Choroid plexus epithelial cell (primary cell): ENCODE results near the gene ABHD2.
A peak's percentile ranks its signal among the peaks of the same experiment; 100 is the strongest.

Experiments
- DNase-seq: peaks from one replicate; pipeline ENCODE4 v3.0.0-alpha.2; 2010; ENCODE audit warnings: low read depth
- H3K4me3 ChIP-seq: 2 replicates; pipeline ENCODE4 v1.5.1; 2011; ENCODE audit warnings: low read depth, mild to moderate bottlenecking, control low read depth, low read length, moderate library complexity
- CTCF ChIP-seq: conservative IDR thresholded peaks from 2 replicates; pipeline ENCODE4 v1.5.1; 2011; ENCODE audit warnings: low read depth, mild to moderate bottlenecking, control low read depth, inconsistent platforms, low read length, moderate library complexity

ABHD2 gene

GRCh38 chr15:89163271-89164055 is 75.2 kb downstream of the ABHD2 start:
- no peak overlapping the region for H3K4me3 ChIP-seq
- no peak for TF ChIP-seq CTCF
- DNase-seq = no peak

DNA sequence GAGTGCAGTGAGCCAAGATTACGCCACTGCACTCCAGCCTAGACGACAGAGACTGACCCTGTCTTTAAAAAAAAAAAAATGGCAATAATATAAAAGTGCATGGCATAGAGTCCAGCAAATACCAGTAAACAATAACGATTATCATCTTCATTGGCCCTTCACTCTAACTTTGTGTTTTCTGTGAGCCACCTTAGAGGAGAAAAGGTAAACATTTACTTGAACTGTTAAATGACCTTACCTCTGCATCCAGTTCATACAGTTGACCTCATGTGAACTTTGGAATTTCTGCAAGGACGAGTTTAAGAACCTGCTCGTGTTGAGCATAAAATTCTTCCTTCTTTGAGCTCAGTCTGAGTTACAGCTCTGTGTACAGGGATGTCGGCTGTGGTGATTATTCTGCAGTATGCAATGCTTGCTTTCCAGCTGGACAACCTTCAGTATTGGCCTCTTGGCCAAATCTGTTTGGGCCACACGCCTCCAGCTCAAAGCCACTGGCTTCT is 76.5 kb downstream of the ABHD2 start:
- DNase-seq = peak; percentile 45
- no peak for TF ChIP-seq CTCF
- H3K4me3 ChIP-seq = no peak overlapping the region

GRCh38 chr15:89165677-89166076 is 77.4 kb downstream of the ABHD2 start:
- H3K4me3 ChIP-seq = no peak overlapping the region
- no peak for TF ChIP-seq CTCF
- peak; percentile 69 for DNase-seq

- no peak for TF ChIP-seq CTCF
Measured at GRCh38 chr15:89167267-89168176, 79.3 kb downstream of the ABHD2 start.

GRCh38 chr15:89168316-89168833 is 80.1 kb downstream of the ABHD2 start:
- no peak overlapping the region for H3K4me3 ChIP-seq
- TF ChIP-seq CTCF = no peak
- DNase-seq = no peak

More at GRCh38 chr15:89167267-89168176, 79.3 kb downstream of the ABHD2 start:
- H3K4me3 ChIP-seq = no peak overlapping the region
- peak; percentile 40 for DNase-seq

- no peak for TF ChIP-seq CTCF
- no peak for DNase-seq
- no peak overlapping the region for H3K4me3 ChIP-seq
Measured at GRCh38 chr15:89170364-89170763, 82.1 kb downstream of the ABHD2 start.
